A673 (cell line): Measurements from ENCODE around the gene CPB1.

Experiments
- EZH2 ChIP-seq: fragments of 200-600 bp; sonication (generic); IDR thresholded peaks from 2 replicates; pipeline ENCODE4 v1.6.1; 2017; ENCODE audit warnings: borderline replicate concordance, low read depth, mild to moderate bottlenecking, mixed read lengths, antibody characterized with exemption, low read length; ENCODE audit not compliant: poor library complexity, severe bottlenecking
- TF ChIP-seq, protein P1 (sequence below): fragments of 300-800, 200-600 bp; sonication (generic); conservative IDR thresholded peaks from 2 replicates; pipeline ENCODE4 v1.5.1; 2017; ENCODE audit warnings: low read depth, mild to moderate bottlenecking, antibody characterized with exemption, low read length, moderate library complexity, mixed read lengths

DNA sequence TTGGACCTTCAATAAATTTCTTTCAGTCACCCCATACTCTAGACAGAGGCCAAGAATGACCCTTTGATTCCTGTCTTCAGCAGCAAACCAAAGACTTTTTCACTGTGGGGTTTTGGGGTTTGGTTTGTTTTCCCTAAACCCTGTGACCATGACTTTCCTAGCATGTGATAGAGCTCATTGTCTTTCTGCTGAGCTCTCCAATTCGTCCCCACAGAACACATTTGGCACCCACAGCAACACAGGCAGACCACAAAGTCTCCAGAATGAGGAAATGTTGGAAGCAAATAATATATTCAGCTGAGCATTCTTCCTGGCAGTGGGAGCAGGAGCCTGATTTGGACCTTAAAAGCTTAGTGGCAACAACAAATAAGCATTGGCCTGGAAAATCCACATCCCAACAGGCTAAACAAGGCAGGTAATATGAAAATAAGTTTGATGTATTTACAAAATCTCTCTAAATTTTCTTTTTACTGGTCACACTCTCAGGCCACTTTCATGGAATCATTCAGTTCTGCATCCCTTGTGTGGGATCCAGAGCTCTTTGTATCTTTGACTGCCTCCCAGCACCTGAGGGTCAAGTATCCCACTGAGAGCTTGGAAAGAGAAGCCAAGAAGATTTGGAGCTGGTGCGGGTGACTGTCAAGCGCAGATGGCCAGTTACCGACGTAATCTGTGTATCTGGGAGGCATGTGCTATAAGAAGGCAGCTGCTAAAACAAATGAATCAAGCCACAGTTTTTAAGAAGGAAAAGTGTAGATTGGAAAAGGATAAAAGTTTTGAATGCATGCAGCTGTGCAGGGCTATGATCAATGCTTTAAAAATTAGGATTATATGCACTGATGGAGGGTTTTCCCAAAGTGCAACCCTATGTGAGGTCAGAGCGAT, 36.5 kb upstream of the CPB1 start:
- TF ChIP-seq, protein P1, sequence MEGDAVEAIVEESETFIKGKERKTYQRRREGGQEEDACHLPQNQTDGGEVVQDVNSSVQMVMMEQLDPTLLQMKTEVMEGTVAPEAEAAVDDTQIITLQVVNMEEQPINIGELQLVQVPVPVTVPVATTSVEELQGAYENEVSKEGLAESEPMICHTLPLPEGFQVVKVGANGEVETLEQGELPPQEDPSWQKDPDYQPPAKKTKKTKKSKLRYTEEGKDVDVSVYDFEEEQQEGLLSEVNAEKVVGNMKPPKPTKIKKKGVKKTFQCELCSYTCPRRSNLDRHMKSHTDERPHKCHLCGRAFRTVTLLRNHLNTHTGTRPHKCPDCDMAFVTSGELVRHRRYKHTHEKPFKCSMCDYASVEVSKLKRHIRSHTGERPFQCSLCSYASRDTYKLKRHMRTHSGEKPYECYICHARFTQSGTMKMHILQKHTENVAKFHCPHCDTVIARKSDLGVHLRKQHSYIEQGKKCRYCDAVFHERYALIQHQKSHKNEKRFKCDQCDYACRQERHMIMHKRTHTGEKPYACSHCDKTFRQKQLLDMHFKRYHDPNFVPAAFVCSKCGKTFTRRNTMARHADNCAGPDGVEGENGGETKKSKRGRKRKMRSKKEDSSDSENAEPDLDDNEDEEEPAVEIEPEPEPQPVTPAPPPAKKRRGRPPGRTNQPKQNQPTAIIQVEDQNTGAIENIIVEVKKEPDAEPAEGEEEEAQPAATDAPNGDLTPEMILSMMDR: no peak
- no peak for TF ChIP-seq EZH2
